Left lung (tissue), 10 donors: ENCODE data around the gene SMAP2. TPM values are rescaled to one million over a fixed set of nuclear protein-coding genes. Genes with fewer than 3 reads are reported as not detected.

Experiments
- ATAC-seq: fragments of 200-7000 bp; cut with Tn5 transposase; one replicate; pipeline ENCODE4 v1.9.1; 2020; ENCODE audit warnings: moderate library complexity
- DNase-seq, 4 donors: peaks; one replicate each; pipeline ENCODE4 v3.0.0-alpha.2; 2013 to 2020
- H3K27ac ChIP-seq, 2 donors: fragments of 200-600 bp; sonication (generic) in 1 of 2; one replicate each; pipeline versions ENCODE4 v1.5.0 to v1.8.0; 2020 to 2021
- H3K27me3 ChIP-seq, 2 donors: fragments of 200-600 bp; sonication (generic) in 1 of 2; one replicate each; pipeline versions ENCODE4 v1.5.0 to v1.8.0; 2020 to 2021
- H3K36me3 ChIP-seq, 2 donors: fragments of 200-600 bp; sonication (generic) in 1 of 2; one replicate each; pipeline versions ENCODE4 v1.5.0 to v1.8.0; 2020 to 2021
- H3K4me1 ChIP-seq, 2 donors: fragments of 200-600 bp; one replicate each; pipeline ENCODE4 v1.8.0; 2021
- H3K4me3 ChIP-seq, 2 donors: fragments of 200-600 bp; sonication (generic) in 1 of 2; one replicate each; pipeline versions ENCODE4 v1.5.0 to v1.8.0; 2020 to 2021; ENCODE audit warnings: mild to moderate bottlenecking in 1 of 2
- H3K9me3 ChIP-seq, 2 donors: fragments of 200-600 bp; sonication (generic) in 1 of 2; one replicate each; pipeline versions ENCODE4 v1.5.0 to v1.8.0; 2020 to 2021
- CTCF ChIP-seq, 2 donors: fragments of 200-600 bp; sonication (generic) in 1 of 2; IDR thresholded peaks; one replicate each; pipeline versions ENCODE4 v1.5.0 to v1.8.0; 2021; ENCODE audit warnings: antibody characterized with exemption in 2 of 2
- intact Hi-C, 2 donors: fragments of 100-400 bp; cut with DNase I; formaldehyde crosslinking; loops; one replicate each; pipeline versions ENCODE4 v1.11.2 to v1.14.2; 2022
- polyA plus RNA-seq, 6 donors: library from polyadenylated mRNA; unstranded; fragments of 120-200 nt; gene quantifications; one replicate each; pipeline ENCODE4 v1.2.1, GENCODE V29; 2013; ENCODE audit not compliant: insufficient read length in 6 of 6
- total RNA-seq, 2 donors: library from RNA; stranded (reverse); fragmentation: NEBNext Ultra II Directional; extraction: Animal tissue kit (Norgen Biotek cat#: 25700); gene quantifications; one replicate each; pipeline ENCODE4 v1.2.1, GENCODE V29; 2021
- donor health status: DM: no; HTN: yes; CAD: no.
- donor health status: DM: no; HTN: no; CAD: no.

Gene SMAP2
- total and polyA plus RNA-seq, 8 donors, result 22.1 to 77.3 (median 24.8) TPM

GRCh38 chr1:40399984-40400704 lies 26.6 kb downstream of the SMAP2 start:
- H3K36me3 ChIP-seq, result no peaks in the 10 kb centered on the region
- intact Hi-C loops, result loop anchor here in 1 of 2 donors (10.0 kb wide), 1 partner anchor 245 kb away; no protein-coding TSS in a partner anchor
- TF ChIP-seq CTCF (IDR thresholded peaks at IDR 0.05), result no peak
- no peaks in the 10 kb centered on the region for H3K27me3 ChIP-seq
- DNase-seq, result no peak
- H3K27ac ChIP-seq, result peak overlapping the region in 1 of 2 donors; percentile 95
- no peak for ATAC-seq
- no peaks in the 10 kb centered on the region for H3K9me3 ChIP-seq
- H3K4me1 ChIP-seq, result peaks cover under 1 to 95% of the 10 kb centered on the region in 2 donors
- H3K4me3 ChIP-seq, result no peak overlapping the region

GRCh38 chr1:40401473-40402201 lies 28.1 kb downstream of the SMAP2 start:
- Histone ChIP-seq H3K9me3 (no peaks in the 10 kb centered on the region), H3K4me3 (no peak overlapping the region), H3K27me3 (no peaks in the 10 kb centered on the region), H3K36me3 (peaks cover 0 to under 1% of the 10 kb centered on the region in 2 donors), H3K27ac (peak overlapping the region in 1 of 2 donors; percentile 6), H3K4me1 (peaks cover 0 to 81% of the 10 kb centered on the region in 2 donors)
- TF ChIP-seq CTCF (IDR thresholded peaks at IDR 0.05), result no peak
- intact Hi-C loops, result loop anchor here in 1 of 2 donors (10.0 kb wide), 1 partner anchor 247 kb away; no protein-coding TSS in a partner anchor
- ATAC-seq, result no peak
- no peak for DNase-seq

GRCh38 chr1:40404670-40405462 lies 31.3 kb downstream of the SMAP2 start:
- TF ChIP-seq CTCF (IDR thresholded peaks at IDR 0.05), result peak; percentile 79 to 81
- peak in 2 of 4 donors; percentile 44 to 64 for DNase-seq
- intact Hi-C loops, result loop anchor here in 1 of 2 donors (10.0 kb wide), 1 partner anchor 250 kb away; no protein-coding TSS in a partner anchor
- ATAC-seq, result peak; percentile 89
- H3K4me1 ChIP-seq, result peaks cover 0 to 48% of the 10 kb centered on the region in 2 donors
- no peaks in the 10 kb centered on the region for H3K9me3 ChIP-seq
- H3K4me3 ChIP-seq, result no peak overlapping the region
- no peak overlapping the region for H3K27ac ChIP-seq
- no peaks in the 10 kb centered on the region for H3K27me3 ChIP-seq
- H3K36me3 ChIP-seq, result peaks cover 0 to 30% of the 10 kb centered on the region in 2 donors

GRCh38 chr1:40405812-40406211 lies 32.3 kb downstream of the SMAP2 start:
- H3K27ac ChIP-seq, result no peak overlapping the region
- no peak for TF ChIP-seq CTCF (IDR thresholded peaks at IDR 0.05)
- intact Hi-C loops, result loop anchor here in 1 of 2 donors (10.0 kb wide), 1 partner anchor 251 kb away; no protein-coding TSS in a partner anchor

More at GRCh38 chr1:40405812-40406211, 32.3 kb downstream of the SMAP2 start:
- Histone ChIP-seq H3K9me3 (no peaks in the 10 kb centered on the region), H3K27me3 (no peaks in the 10 kb centered on the region), H3K4me3 (no peak overlapping the region), H3K36me3 (peaks cover 0 to 39% of the 10 kb centered on the region in 2 donors), H3K4me1 (peaks cover 0 to 41% of the 10 kb centered on the region in 2 donors)
- DNase-seq, result no peak
- ATAC-seq, result no peak
